HG02852 (cell line): Measurements from ENCODE around the gene MGRN1.

Experiments used
- ATAC-seq: cut with Tn5 transposase; IDR thresholded peaks from one replicate; pipeline ENCODE4 v1.9.1; 2021; ENCODE audit warnings: mild to moderate bottlenecking, moderate library complexity; ENCODE audit not compliant: unreplicated experiment

Gene MGRN1

DNA sequence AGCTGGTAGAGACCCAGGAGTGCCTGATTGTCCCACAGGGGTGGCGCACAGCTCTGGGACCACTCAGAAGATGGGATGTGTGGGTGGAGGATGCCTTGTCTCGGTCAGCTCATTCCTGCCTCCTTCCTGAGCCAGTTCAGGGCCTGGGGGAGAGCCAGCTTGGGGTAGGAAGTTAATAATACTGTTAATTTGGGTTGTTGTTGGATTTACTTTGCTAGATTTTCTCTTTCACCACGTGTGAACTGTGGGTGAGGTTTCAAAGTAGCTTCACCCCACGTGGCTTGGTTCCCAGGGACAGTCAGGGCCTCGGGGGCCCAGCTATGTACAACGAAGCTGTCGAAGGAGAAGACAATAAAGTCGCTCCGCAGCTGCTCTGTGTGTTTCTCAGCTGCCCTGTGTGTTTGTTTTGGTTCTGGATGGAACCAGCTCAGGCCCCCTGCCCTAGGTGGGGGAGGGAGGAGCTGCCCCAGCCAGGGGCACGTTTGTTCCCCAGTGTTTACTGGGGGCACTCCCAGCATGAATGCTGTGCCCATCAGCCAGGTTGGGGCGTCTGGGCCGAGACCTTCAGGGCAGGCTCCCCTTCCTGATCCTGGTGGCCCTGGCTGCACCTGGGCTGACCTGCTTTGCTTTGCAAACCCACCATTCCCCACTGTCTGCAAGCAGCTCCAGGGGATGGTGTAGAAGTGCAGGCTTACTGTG, 71.0 kb downstream of the MGRN1 start:
- ATAC-seq, result no peak

DNA sequence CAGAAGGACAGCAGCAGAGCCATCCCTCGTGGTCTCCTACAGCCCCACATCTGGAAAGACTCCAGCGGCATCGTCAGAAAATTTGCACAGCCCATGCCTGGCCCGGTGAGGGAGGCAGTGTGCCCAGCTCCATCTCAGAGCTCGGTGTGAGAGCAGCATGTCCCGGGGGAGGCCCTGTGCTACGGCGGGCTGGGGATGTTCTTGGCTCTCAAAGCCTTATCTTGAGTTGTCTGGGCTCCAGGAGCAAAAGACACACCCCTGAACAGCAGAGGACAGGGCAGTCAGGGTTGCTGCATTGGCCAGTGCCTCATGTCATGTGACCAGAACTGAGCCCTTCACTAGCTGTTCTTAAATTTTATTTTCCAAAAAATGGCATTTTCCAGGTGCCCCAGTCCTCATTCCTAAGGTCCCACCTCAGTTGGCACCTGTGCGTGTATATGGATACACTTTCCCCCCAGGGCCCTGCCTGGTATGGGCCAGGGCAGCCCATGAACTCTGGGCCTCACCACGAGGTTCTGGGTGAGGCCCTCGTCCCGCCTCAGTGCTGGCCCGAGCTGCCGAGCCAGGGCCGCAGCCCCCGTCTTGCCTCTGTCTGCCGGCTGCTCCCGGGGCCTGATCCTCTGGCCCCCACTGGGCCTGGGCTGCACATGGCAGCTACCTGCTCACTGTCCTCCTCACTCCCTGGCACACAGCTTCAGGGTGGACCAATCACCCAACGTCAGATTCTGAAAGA, 71.7 kb downstream of the MGRN1 start:
- no peak for ATAC-seq

DNA sequence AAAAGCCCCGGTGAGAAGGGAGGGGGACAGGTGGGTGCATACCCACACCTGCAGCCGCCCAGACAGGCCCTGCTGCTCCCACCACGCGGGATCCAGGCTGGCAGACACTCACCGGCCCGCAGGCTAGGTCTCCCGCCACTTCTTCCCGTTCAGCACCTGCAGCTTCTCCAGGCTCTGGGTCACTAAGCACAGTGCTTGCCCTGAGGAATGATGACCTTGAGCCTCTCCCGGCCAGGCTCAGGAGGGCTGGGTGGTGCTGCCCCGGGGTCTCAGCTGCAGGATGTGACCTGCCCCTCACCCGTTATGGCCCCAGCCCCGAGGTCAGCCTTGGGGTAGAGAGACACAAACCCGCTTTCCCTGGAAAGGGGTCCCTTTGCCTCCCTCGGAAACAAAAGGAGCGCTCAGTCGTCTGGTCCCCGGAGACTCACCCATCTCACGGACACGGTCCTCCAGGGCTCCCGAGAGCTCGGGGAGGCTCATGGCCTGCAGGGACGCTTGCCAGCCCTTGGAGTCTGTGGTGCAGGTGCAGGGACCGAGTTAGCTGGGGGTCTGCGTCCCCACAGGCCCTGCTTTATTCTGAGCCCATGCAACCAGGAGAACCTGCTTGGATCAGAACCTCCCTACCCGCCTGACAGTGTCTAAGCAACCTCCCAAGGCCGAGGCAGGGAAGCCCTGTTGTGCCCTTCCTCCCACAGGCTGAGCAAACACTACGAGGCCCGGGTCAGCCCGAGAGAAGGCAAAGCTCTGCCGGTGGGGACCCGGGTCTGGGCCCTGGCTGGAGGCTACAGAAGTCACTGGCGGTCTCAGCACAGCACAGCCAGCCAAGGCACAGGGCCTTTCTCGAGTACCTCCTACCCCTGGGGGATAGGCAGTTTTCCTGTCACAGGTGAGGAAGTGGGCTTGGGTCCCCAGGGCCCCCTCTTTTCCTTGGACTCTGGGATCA, 72.5 kb downstream of the MGRN1 start:
- ATAC-seq, result no peak

DNA sequence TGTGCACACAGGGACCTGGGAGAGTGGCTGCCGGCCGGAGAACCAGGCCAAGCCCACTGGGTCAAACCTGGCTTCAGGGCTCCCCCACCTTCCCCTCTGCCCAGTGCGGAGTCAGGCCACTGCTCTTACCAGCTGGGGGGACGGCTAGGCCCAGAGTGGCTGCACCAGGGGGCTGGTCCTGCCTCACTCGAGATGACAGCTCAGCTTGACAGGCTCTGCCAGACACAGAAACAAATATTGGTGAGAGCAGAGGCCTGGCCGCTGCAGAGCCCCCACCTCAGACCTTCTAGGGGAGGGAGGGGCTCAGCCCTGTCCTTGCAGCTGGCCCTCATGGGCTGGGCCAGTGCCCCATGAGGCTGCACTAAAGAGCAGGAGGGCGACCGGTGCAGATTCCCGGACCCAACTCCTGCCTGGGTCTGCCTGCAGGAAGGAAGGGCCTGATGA, 73.2 kb downstream of the MGRN1 start:
- ATAC-seq, result no peak

DNA sequence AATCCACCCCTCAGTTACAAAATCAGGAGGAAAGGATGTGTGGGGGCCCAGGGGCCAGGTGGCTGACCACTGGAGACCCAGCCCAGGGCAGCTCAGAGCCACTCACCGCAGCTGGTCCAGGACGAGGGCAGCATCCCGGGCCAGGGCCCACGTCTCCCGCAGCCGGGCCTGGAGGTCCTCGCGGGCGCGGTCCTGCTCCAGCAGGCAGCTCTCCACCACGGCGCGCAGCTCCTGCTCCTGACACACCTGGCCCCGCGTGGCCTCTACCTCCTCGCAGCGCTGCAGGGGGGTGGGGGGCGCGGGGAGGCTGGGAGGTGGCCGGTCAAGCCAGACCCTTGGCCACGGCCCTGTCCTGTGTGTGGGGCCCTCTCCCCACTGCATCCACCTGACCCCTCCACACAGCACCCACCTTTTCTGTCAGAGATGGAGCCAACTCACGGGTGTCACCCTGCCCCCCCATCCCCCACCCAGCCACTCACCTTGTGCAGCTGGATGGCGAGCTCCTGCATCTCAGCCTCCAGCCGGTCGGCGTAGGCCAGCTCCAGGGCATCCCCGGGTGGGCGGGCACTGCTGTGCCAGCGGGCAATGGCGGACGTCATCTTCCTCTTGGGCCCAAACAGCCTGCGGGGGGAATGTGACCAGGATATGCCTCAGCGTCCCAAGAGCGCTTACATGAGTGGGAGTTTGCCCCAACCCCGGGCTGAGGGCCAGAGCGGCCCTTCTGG, 73.9 kb downstream of the MGRN1 start:
- no peak for ATAC-seq

DNA sequence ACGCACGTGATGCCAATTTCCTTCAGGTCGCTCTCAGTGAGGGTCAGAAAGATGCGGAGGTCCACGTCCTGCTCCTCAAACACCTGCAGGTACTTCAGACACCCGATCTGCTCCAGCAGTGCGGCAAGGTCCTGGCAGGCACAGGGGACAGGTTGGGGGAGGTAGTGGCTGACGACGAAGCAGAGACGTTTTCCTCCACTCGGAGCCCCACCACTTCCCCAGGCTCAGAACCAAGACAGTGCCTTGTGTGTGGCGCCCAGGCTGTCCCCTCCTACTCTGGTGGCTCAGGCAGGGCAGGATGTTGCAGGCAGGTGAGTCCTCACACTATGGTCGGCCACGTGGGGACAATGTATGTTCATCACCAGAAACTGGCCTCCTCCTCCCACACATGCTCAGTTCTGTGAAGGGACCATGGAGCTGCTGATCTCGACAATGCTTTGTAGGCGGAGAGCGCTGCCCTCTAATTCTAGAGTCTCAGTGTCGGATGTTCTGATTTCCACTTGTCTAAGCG, 74.5 kb downstream of the MGRN1 start:
- no peak for ATAC-seq

DNA sequence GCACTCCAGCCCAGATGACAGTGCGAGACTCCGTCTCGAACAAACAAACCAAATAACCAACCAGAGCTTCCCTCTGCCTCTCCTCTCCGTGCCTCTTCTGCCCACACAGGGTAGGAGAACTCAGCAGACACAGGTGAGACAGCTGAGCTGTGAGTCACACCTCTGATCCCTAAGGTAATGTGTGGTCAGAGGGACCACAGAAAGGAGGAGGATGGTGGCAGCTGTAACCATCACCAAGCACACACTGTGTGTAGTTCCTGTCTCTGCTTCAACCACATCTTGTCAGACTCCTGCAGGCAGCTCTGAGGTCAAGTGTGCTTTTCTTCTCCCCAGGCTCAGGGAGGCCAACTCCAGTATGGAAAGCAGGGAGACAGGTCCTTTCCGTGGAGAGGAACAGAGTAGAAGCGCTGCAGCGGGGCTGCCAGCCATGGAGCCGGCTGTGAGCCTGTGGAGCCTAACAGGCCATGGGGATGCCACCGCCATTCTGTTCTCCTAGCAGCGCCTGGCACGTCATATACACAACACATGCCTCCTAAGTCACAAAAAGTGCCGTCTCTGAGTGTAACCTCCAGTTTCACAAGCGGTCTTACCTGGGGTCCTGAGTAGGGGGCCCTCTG, 75.9 kb downstream of the MGRN1 start:
- no peak for ATAC-seq

DNA sequence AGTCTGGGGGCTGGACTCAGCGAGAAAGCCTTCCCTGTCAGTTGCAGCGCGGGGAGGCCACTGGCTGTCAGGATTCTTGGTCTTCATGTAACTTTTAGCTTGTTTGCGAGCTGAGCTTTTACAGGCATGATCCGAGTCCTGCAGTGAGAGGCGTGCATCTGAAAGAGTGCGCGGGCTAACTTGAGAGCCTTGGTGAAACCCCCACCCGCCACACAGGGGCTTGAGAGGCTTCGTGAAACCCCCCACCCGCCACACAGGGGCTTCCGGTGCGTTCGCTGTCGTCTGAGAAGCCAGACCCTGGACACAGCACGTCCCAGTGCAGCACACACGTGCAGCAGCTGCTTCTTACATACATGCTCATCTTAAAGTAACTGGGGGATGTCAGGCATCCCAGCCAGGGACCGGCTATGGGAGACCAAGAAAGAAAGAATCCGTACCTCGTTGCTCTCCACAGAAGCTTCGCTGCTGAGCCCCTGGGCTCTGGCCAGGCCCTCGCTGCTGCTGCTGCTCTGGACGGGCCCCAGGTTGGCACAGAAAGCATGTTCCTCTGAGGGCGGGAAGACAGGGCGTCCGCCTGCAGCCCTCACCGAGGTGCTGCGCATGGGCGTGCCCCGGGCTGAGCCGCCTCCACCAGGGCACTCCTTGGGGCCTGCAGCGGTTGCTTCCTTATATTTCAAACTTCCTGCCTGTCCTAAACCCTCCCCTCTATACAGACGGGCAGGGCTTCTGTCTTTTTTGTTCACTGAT, 76.5 kb downstream of the MGRN1 start:
- no peak for ATAC-seq

DNA sequence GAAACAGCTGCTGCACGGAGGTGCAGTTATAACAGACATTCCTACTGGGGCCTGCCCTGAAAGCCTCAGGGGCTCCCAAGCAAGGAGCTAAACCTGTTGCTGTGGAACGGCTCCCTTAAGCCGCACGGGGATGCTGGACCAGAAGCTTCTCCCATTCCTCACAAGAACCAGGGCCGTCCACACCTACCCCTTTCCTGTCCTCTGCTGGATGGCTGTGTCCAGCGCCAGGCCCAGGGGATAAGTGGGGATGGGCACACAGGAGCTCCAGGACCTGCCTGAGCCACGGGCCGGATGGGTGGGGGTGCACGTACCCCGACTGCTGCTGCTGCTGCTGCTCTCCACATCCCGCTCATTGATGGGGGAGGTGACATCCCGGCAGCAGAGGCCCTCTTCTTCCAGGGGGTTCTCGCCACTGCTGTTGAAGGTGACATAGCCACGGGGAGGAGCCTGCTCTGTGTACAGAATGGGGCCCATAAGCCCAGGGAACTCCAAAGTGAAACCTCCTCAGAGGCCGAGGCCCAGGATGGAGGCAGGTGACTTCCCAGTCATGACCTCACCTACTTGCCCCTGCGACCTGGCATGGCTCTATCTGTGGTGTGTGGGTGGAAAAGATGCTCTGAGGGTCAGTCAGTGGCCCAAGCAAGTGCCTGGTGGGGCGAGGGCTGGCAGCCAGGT, 77.3 kb downstream of the MGRN1 start:
- ATAC-seq, result no peak

DNA sequence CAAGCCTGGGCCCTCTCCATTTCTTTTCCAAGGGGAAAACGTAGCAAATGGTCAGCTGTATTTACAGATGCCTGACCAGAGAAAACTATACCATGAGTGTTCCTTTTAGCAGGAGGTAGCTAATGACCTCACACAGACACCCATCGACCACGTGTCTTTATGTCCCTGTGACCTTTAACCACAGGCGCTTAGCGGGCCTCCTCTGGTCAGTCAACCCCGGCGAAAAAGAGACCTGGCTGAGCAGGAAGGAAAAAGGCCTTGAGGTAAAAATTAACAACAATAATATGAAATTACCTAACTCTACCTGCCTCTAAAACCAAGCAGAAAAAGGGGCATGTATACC, 77.8 kb downstream of the MGRN1 start:
- no peak for ATAC-seq

DNA sequence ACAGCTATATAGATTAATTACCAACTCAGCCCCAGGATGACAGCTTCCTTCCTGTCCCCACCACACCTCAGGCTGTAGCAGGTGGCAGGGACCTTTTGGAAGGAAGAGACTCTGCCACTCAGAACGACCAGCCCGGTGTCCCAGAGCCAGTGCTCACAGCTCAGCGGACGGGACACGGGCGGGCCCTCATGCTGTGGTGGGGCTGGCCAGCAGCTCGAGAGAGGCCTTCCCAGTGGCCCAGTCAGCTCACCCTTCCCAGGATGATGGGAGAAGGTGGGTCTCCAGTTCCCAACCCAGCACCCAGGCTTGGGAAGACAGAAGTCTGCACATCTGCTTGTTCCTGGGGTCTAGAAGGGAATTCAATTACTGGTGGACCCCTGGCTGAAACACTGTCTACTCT, 79.3 kb downstream of the MGRN1 start:
- ATAC-seq, result no peak

DNA sequence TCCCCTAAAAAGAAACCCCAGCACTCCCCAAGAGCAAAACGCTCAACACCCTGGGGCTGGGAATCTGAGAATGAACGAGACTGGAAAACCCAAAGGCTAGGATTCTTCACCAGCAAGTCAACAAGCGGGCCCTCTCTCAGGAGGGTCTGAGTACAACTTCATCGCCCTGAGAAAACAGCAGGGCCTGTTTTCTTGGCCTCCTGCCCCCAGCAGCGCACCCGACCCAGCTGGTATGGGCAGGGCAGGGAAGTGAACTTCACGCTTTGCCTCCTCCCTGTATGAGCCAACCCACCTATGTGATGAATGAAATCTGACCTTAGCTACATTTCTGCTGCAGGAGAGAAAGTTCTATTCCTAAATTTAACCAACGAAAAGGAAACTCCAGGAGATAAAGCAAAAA, 79.9 kb downstream of the MGRN1 start:
- ATAC-seq, result no peak

DNA sequence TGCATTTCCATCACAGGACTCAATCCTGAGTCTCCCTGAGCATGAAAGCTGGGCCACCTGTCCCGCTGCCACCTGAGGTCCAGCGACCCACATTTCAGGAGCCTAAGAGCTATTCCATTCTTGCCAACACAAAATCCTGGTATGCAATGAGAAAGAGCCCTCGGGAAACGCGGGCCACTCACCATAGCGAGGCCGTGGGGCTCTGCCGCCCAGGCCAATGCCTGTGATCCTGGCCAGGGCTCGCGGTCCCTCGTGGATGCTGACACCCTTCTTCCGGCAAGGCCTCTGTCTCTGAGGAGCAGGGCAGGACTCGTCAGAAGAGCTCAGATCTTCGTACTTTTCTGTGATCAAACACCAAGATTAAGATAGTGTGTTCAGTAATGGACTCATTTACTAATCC, 80.3 kb downstream of the MGRN1 start:
- ATAC-seq, result no peak

DNA sequence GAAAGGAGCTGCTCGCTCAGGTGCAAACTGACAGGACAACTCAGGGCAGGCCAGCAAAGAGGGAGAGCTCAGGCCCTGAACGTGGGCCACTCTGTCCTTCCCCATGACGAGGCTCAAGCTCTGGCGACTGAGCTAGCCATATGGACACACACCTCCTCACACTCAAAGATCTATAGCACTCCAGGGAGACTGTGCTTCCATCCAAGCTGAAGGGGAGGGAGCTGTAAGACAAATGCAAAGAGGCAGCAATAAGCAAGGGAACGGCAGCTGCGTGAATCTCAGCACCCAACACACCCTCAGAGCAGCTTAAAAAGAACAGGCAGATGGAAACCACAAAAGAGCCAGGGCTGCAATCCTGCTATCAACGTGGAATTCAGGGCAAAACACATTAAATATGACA, 82.2 kb downstream of the MGRN1 start:
- no peak for ATAC-seq

DNA sequence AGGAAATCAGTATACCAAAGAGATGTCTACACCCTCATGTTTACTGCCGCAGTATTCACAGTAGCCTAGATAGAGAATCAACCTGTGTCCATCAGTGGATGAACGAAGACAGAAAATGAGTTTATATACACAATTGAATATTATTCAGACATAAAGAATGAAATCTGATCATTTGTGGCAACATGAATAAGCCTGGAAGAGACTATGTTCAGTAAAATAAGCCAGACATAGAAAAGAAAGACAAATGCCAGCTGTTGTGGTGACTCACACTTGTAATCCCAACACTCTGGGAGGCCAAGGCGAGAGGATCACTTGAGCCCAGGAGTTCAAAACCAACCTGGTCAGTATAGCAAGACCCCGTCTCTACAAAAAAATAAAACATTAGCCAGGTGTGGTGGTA, 84.9 kb downstream of the MGRN1 start:
- no peak for ATAC-seq

DNA sequence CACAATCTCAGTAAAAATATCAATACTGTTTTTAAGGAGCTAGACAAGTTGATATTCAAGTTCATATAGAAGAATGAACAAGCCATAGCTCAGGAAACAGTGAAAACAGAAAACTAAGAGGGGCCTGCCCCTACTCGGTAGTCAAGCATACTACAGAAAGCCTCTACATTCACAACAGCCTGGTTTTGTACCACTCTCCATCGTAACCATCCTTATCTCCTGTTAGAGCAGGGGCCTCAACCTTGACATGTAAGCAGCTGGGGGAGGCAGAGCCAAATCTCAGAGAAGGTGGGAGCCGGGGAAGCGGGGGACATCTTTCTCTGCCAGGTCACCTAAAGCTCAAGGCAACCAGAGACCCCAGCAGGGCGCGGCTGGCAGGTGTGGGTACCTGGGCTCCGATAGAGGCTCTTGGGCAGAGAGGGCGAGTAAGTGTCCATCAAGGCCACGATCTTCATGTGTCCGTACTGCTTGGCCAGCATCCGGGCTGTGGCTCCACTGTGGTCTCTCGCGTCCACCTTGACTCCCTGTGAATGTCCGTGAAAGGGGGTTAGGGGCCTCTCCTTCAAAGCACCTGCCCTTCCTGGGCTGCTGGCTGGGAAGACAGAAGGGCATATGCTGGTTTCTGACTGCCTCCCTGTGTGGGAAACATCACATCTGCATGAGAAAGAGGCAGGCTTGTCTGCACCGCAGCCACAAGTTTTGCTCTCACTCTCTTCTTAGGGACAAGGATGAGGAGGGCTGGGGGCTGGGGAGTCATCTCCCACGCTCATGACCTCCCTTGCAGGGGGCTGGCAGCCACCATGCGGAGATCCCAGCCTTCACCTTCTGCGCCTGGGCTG, 89.3 kb downstream of the MGRN1 start:
- ATAC-seq, result no peak

DNA sequence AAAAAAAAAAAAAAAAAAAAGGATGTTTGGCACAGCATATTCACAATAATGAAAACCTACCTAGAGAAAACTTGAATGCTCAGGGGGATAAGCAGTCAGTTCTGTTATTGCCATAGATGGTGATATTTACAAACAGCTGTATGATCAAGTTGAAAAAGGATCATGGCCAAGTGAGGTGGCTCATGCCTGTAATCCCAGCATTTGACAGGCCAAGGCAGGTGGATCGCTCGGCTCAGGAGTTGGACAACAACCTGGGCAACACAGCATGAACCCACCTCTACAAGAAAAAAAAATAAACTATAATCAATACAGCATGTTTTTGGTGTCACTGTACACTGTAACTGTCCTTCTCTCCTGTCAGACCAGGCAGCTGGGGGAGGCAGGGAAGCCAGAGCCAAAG, 90.4 kb downstream of the MGRN1 start:
- no peak for ATAC-seq

DNA sequence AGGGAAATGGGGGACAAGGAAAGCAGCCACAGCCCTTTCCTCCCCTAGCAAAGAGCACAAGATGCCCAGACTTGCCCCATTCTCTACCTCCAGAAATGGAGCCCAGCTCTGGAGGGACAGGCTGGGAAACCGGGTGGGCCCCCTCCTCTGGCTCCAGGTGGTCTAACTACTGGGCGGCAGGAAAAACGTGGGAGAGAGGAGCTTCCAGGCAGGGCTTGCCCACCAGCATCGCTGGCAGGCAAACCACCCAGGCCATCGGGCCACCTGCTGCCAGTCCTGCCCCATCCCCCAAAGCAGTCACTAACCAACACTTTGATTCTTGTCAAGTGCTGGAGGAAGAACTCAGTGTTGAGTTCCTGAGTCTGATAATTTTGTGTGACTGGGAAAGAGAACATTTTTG, 93.8 kb downstream of the MGRN1 start:
- ATAC-seq, result no peak
